Measurements from ENCODE around the gene GPC4.
"Not testable (repeated sequence)": the region's sequence is repeated elsewhere in the genome, so short reads cannot be mapped to it uniquely, and the experiment has no call there.

Gene GPC4

GRCh38 chrX:133300591-133300990 is 114.7 kb downstream of the GPC4 start:
- DNase-seq: no peak

GRCh38 chrX:133297284-133297683 is 118.0 kb downstream of the GPC4 start:
- DNase-seq: no peak

- no peak for DNase-seq
Observed at GRCh38 chrX:133294126-133294525, 121.2 kb downstream of the GPC4 start.

- DNase-seq: no peak
Observed at GRCh38 chrX:133290076-133290475, 125.2 kb downstream of the GPC4 start.

- no peak for DNase-seq
Observed at GRCh38 chrX:133287860-133288259, 127.4 kb downstream of the GPC4 start.

- DNase-seq: no peak
Observed at GRCh38 chrX:133285341-133285740, 129.9 kb downstream of the GPC4 start.

- DNase-seq: not testable (repeated sequence)
Observed at GRCh38 chrX:133279112-133279730, 136.1 kb downstream of the GPC4 start.

GRCh38 chrX:133273180-133273579 is 142.1 kb downstream of the GPC4 start:
- no peak for DNase-seq

- no peak for DNase-seq
Observed at GRCh38 chrX:133269168-133269567, 146.1 kb downstream of the GPC4 start.

- DNase-seq: no peak
Observed at GRCh38 chrX:133267621-133268020, 147.7 kb downstream of the GPC4 start.

- DNase-seq: no peak
Observed at GRCh38 chrX:133265331-133265730, 150.0 kb downstream of the GPC4 start.

GRCh38 chrX:133258481-133258880 is 156.8 kb downstream of the GPC4 start:
- DNase-seq: no peak

GRCh38 chrX:133254666-133255065 is 160.6 kb downstream of the GPC4 start:
- no peak for DNase-seq

- DNase-seq: no peak
Observed at GRCh38 chrX:133251204-133251603, 164.1 kb downstream of the GPC4 start.

- no peak for DNase-seq
Observed at GRCh38 chrX:133250184-133251100, 164.8 kb downstream of the GPC4 start.

Data from activated naive CD4-positive, alpha-beta T cell treated with anti-CD3 and anti-CD28 coated beads, Interleukin-2, amount 50 U/mL, for 16 hours (primary cell).